ENCODE measurements around the gene PRPSAP2.
"Not testable (repeated sequence)": the region's sequence is repeated elsewhere in the genome, so short reads cannot be mapped to it uniquely, and the experiment has no call there.

PRPSAP2 gene

DNA sequence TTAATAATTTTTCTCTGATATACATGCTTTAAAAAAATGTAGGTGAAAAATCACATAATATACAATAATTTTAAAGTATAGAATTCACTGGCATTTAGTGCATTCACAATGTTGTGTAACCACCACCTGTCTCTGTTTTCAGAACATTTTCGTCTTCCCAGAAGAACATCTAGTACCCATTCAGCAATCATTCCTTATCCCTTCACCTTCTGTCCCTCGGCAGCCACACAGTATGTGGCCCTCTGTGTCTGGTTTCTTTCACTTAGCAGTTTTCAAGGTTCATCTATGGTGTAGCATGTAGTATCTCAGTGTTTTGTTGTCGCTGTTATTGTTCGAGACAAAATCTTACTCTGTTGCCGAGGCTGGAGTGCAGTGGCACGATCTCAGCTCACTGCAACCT is 33.6 kb downstream of the PRPSAP2 start:
- no peak for DNase-seq

GRCh38 chr17:18896146-18896545 is 38.2 kb downstream of the PRPSAP2 start:
- no peak for DNase-seq

- no peak for DNase-seq
Observed at GRCh38 chr17:18896947-18897346, 39.0 kb downstream of the PRPSAP2 start.

GRCh38 chr17:18904482-18904881 is 46.6 kb downstream of the PRPSAP2 start:
- DNase-seq: no peak

DNA sequence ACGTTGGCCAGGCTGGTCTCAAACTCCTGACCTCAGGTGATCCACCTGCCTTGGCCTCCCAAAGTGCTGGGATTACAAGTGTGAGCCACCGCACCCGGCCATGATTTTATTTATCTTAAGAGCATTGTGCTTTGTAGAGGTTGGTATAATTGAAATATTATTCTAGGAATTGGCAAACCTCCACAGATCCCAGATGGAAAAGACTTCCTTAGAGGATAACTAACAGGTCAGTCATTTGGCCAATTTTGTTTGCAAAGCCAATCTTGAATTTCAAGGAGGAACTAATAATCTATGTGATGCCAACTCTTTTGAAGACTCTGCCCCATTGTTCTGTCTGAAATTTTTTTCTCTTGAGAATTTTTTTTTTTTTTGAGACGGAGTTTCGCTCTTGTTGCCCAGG is 47.3 kb downstream of the PRPSAP2 start:
- DNase-seq: no peak

GRCh38 chr17:18910326-18910725 is 52.4 kb downstream of the PRPSAP2 start:
- no peak for DNase-seq

DNA sequence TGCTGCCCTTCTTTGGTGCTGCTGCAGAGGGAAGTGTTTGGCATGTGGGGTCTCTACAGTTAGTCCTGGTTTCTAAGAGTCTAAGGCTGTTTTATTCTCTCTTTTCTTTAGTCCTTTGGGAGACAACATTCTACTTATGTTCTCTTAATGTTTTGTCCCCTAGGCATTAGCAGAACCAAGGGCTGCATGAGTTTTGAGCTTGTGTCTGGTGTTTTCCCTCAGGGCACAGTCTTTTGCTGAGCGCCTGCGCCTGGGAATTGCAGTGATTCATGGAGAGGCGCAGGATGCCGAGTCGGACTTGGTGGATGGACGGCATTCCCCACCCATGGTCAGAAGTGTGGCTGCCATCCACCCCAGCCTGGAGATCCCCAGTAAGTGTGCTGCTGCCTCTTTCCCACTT is 53.0 kb downstream of the PRPSAP2 start:
- DNase-seq: no peak

DNA sequence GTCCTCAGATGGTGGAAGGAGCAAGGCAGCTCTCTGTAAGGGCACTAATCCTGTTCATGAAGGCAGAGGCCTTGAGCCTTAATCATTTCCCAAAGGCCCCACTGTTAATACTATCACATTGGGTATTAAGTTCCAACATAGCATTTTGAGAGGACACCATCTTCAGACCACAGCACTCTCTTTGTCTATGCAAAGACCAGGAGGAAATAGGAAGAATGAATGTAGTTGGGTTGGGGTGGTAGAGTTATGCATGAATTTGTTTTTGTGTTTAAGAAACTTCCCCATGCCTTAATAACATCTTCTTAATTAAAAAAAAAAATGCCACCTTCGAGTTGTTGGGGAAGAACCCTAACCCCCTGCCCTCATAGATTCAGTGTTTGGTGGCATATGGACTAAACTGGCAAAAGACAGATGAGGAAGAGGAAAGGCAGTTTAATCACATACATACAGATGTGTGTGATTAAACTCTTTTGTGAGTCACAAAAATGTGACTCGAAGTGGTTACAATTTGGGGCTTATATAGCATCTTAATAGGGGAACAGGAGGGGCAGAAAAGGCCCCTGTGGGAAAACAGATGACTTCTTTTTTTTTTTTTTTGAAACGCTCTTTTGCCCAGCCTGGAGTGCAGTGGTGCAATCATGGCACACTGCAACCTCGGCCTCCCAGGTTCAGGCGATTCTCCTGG is 59.0 kb downstream of the PRPSAP2 start:
- DNase-seq: no peak

DNA sequence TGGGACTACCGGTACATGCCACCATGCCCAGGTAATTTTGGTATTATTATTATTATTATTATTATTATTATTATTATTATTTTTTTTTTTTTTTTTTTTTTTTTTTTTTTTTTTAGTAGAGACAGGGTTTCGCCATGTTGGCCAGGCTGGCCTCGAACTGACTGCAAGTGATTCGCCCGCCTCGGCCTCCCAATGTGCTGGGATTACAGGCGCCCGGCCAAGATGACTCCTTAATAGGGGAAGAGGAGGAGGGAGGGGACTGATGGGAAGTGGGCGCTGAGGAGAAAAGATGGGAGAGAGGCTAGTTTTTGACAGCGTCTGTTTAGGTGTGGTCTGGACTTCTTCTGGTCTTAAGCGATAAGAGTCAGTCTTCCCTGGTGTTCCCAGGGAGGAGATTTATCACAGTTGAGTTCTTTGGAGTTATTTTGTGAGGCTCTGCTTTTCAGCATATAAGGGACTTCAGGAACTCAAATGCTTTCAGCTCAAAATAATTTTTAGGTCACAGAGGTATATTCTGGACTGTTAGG is 59.6 kb downstream of the PRPSAP2 start:
- DNase-seq: no peak

DNA sequence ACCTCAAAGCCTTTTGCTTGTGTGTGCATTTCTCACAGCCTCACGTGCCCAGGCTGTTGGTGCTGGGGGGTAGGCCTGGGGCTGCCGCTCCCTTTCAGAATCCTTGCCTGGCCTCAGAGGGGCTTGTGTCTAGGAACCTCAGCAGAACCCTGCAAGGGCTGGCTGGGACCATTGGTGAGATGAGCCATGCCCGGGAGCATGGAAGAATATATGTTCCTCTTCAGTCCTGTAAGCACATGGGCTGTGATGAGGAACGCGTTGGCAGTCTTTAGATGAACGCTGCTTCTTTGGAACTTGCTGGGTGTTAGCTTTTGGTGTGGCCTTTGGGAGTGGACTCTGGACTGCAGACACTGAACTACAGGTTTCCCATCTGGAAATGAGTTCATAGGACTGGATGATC is 62.0 kb downstream of the PRPSAP2 start:
- DNase-seq: no peak

DNA sequence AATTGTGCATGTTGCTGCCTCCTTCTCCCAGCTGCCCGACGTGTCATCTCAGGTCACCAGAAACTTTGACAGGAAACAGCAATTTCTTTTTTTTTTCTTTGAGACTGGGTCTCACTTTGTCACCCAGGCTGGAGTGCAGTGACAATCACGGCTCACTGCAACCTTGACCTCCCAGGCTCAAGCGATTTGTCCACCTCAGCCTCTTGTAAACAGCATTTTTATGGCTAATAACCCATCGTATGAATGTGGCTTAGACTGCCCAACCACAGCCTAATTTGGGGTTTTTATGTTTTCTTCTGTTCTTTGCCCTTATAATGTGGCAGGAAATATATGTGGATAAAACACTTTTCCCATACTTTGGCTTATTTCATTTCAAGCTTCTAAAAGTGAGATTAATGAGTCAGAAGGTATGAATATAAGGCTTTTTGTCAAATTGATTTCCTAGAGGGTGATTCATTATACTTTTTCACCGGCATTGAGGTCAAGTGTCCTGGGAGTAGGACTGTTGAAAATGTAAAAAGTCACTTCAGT is 63.0 kb downstream of the PRPSAP2 start:
- DNase-seq: no peak

DNA sequence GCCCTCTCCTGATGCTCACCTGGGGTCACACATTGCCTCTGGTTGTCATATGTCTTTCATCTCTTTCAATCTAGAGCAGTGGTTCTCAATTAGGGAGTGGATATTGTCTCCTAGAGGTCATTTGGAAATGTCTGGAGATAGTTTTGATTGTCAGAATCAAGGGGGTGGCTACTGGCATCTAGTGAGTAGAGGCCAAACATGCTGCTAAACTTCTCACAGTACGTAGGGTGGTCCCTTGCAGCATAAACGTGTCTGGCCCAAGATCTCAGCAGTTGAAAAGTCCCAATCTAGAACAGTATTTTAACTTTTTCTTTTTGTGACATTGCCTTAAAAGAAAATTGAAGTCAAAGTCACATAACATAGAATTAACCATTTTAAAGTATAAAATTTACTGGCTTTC is 63.6 kb downstream of the PRPSAP2 start:
- no peak for DNase-seq

- DNase-seq: no peak
Observed at GRCh38 chr17:18921912-18922451, 64.1 kb downstream of the PRPSAP2 start.

DNA sequence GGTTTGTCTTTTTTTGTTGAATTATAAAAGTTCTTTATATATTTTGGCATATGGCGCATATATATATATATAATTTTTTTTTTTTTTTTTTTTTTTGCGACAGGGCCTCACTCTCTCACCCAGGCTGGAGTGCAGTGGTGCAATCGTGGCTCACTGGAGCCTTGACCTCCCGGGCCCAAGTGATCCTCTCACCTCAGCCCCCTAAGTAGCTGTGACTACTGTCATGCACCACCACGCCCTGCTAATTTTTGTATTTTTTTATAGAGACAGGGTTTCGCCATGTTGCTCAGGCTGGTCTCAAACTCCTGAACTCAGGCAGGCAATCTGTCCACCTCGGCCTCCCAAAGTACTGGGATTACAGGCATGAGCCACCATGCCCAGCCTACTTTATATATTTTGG is 64.7 kb downstream of the PRPSAP2 start:
- not testable (repeated sequence) for DNase-seq

DNA sequence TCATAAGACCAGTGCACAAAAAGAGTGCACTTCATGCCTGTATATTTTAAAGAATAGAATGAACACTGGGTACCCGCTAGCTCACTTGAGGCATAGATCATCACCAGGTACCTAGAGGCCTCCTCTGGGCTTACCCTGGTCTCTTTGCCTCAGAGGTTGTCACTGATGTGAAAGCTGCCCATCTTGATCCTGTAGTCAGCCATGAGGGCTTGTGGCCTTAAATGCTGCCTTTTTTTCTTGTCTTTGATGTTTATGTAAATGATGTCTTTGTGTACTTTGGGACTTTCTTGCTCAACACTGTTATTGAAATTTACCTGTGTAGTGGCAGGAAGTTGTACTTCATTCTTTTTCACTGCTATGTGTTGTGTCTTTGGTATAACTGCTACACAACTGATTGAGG is 67.3 kb downstream of the PRPSAP2 start:
- no peak for DNase-seq

GRCh38 chr17:18928628-18929125 is 70.7 kb downstream of the PRPSAP2 start:
- no peak for DNase-seq

- no peak for DNase-seq
Observed at GRCh38 chr17:18932360-18933055, 74.6 kb downstream of the PRPSAP2 start.

GRCh38 chr17:18933102-18934058 is 75.4 kb downstream of the PRPSAP2 start:
- DNase-seq: no peak

DNA sequence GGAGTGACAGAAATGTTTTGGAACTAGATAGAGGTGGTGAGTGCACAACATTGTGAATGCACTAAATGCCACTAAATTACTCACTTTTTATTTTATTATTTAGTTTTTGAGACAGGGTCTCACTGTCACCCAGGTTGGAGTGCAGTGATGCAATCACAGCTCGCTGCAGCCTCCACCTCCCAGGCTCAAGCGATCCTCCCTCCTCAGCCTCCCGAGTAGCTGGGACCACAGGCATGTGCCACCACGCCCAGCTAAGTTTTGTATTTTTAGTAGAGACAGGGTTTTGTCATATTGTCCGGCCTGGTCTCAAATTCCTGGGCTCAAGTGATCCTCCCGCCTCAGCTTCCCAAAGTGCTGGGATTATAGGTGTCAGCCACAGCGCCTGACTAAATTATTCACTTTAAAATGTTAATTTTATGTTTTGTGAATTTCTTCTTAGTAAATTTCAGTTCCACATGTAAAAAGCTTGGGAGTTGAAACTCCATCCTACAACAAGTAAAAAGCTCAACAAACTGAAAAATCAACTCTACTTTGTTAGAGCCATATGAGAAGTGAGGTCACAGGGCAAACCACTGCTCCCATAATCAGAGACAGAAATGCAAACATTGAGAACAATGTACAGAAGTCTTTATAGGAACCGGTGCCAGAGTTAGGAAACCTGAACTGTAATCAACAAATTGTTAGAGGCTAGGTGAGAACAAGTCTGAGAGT is 80.2 kb downstream of the PRPSAP2 start:
- DNase-seq: no peak

DNA sequence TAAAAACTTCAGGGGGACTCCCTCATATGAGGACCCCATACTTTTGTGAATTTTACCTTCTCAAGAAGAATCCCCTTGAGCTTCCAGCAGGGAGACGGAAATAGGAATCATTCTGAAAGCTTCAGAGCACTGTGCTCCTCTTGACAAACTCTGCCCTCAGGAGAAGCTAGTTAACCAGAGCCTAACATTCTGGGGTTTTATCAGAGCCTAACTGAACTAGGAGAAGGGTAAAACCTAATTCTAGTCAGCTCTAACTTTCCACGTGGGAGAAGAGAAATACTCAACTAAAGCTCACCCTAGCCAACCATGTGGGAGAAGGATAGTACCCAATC is 80.7 kb downstream of the PRPSAP2 start:
- no peak for DNase-seq

DNA sequence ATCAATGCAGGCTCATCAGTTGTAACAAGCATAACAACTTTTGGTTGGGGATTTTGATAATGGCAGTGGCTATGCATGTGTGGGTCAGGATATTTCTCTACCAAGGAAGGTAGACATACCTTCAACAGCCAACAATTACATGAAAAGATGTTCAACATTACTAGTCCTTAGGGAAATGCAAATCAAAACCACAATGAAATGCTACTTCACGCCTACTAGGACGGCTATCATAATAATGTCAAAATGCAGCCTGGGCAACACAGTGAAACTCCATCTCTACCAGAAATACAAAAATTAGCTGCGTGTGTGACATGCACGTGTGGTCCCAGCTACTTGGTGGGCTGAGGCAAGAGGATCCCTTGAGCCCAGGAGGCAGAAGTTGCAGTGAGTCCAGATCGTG is 86.7 kb downstream of the PRPSAP2 start:
- no peak for DNase-seq

DNA sequence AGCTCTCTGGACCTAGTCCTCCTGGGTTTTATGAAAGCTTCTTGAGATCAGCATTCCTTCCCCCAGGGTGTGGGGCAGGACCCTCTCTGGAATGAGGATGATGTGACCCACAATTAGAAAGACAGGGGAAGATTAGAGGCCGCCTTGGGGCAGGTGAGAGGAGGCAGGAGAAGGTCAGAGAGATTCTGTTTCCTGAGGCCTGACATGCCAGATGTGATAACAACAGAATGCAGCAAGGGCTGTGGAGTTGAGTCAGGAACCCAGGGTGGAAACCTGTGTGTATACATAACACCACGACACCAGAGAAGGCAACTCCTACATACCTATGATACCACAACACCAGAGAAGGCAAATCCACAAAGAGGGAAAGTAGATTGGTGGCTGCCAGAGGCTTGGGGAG is 88.6 kb downstream of the PRPSAP2 start:
- no peak for DNase-seq

Measured in right hindlimb (tissue), 1 donor.